GM12878 (cell line): Measurements from ENCODE around the gene TRPT1. TPM values are rescaled to one million over a fixed set of nuclear protein-coding genes. Genes with fewer than 3 reads are reported as not detected.

Source experiments
- ATAC-seq: fragments of 200-7000 bp; cut with Tn5 transposase; 3 replicates; pipeline ENCODE4 v1.9.1; 2020; ENCODE audit warnings: mild to moderate bottlenecking, moderate library complexity
- BruUV-seq: library from RNA; stranded (reverse); fragments of 400-500 nt; replicated peaks from 2 replicates; lab custom pipeline; 2021; lab: Mats Ljungman, UMichigan
- CTCF ChIA-PET: fragments of 300-600 bp; sonication (Branson Sonifier 250); formaldehyde crosslinking; extraction: SDS; loops from one replicate; lab custom pipeline; 2021; ENCODE audit warnings: inconsistent platforms; lab: Yijun Ruan, JAX
- POLR2A ChIA-PET: fragments of 350-600 bp; formaldehyde crosslinking; extraction: SDS; loops from one replicate; lab custom pipeline; 2021; ENCODE audit warnings: inconsistent platforms; lab: Charles Lee
- RAD21 ChIA-PET: fragments of 300-600 bp; sonication (Branson Sonifier 250); formaldehyde crosslinking; loops from one replicate; lab custom pipeline; 2023; ENCODE audit warnings: antibody characterized with exemption; ENCODE audit not compliant: unreplicated experiment; lab: Charles Lee
- SMC1A ChIA-PET: fragments of 300-600 bp; sonication (Branson Sonifier 250); formaldehyde crosslinking; loops from one replicate; lab custom pipeline; 2023; ENCODE audit not compliant: unreplicated experiment, uncharacterized antibody; lab: Charles Lee
- DNase-seq: peaks from one replicate; pipeline ENCODE4 v3.0.0-alpha.2; 2011; ENCODE audit warnings: low read depth, low spot score
- FAIRE-seq: peaks from 3 replicates; lab custom pipeline; 2011; peaks lifted over from hg19 to GRCh38; lab: Jason Lieb, UNC
- H2AFZ ChIP-seq: 2 replicates; pipeline ENCODE4 v1.6.0; 2011; ENCODE audit warnings: low read depth, low read length, control low read depth; ENCODE audit not compliant: control insufficient read depth
- H3K27ac ChIP-seq: 2 replicates; pipeline ENCODE4 v1.5.1; 2011; ENCODE audit warnings: control low read depth; ENCODE audit not compliant: control insufficient read depth, insufficient read depth
- H3K27me3 ChIP-seq, 2 experiments: replicated peaks in 1 of 2; 2 replicates each; pipeline versions ENCODE4 v1.6.0 to v1.6.1; 2011; ENCODE audit warnings: low read length in 1 of 2; ENCODE audit not compliant: control insufficient read depth in 2 of 2, insufficient read depth in 2 of 2
- H3K36me3 ChIP-seq, 2 experiments: 2 replicates each; pipeline ENCODE4 v1.5.1; 2011; ENCODE audit warnings: low read length in 1 of 2; ENCODE audit not compliant: control insufficient read depth in 2 of 2, insufficient read depth in 2 of 2
- H3K4me1 ChIP-seq: 2 replicates; pipeline ENCODE4 v1.6.1; 2011; ENCODE audit warnings: mild to moderate bottlenecking, low read length, moderate library complexity, mixed read lengths; ENCODE audit not compliant: control insufficient read depth, insufficient read depth
- H3K4me2 ChIP-seq: 2 replicates; pipeline ENCODE4 v1.6.0; 2011; ENCODE audit warnings: control low read depth; ENCODE audit not compliant: control insufficient read depth, insufficient read depth
- H3K4me3 ChIP-seq: fragments of 200-600 bp; sonication (generic); 2 replicates; pipeline ENCODE4 v1.5.1; 2016
- H3K79me2 ChIP-seq: 2 replicates; pipeline ENCODE4 v1.6.0; 2011; ENCODE audit warnings: low read length; ENCODE audit not compliant: control insufficient read depth, insufficient read depth
- H3K9ac ChIP-seq: 2 replicates; pipeline ENCODE4 v1.8.0; 2011; ENCODE audit warnings: low read length, control low read depth, mixed read lengths; ENCODE audit not compliant: control insufficient read depth, insufficient read depth
- H3K9me3 ChIP-seq: replicated peaks from 3 replicates; pipeline ENCODE4 v1.5.1; 2011; ENCODE audit warnings: mild to moderate bottlenecking, low read length; ENCODE audit not compliant: control insufficient read depth, insufficient read depth
- H4K20me1 ChIP-seq: 2 replicates; pipeline ENCODE4 v1.6.0; 2011; ENCODE audit not compliant: control insufficient read depth, insufficient read depth
- BHLHE40 ChIP-seq, 2 experiments: fragments of 450-650 bp in 1 of 2; IDR thresholded peaks; 2 replicates each; pipeline ENCODE4 v1.6.1; 2011 to 2017; ENCODE audit warnings: low read depth in 2 of 2, borderline replicate concordance in 1 of 2, improper control_type of control experiment in 1 of 2, low read length in 1 of 2, mild to moderate bottlenecking in 1 of 2
- DPF2 ChIP-seq: fragments of 450-650 bp; IDR thresholded peaks from 2 replicates; pipeline ENCODE4 v1.6.1; 2017; ENCODE audit warnings: mild to moderate bottlenecking
- EGR1 ChIP-seq, 2 experiments: IDR thresholded peaks; 1 replicate in 1 of 2; 2 replicates in 1 of 2; pipeline ENCODE4 v1.6.1; 2011 to 2012; ENCODE audit warnings: low read depth in 2 of 2, low read length in 2 of 2, borderline replicate concordance in 1 of 2, mild to moderate bottlenecking in 1 of 2, moderate library complexity in 1 of 2
- EZH2 ChIP-seq: IDR thresholded peaks from 2 replicates; pipeline ENCODE4 v1.6.1; 2012; ENCODE audit warnings: low read depth, mild to moderate bottlenecking, control low read depth, inconsistent platforms, low read length, borderline replicate concordance; ENCODE audit not compliant: control insufficient read depth
- GATAD2B ChIP-seq: fragments of 450-650 bp; conservative IDR thresholded peaks from 2 replicates; pipeline ENCODE4 v1.6.1; 2017; ENCODE audit warnings: low read depth, mild to moderate bottlenecking, moderate library complexity
- IKZF1 ChIP-seq: fragments of 450-650 bp; conservative IDR thresholded peaks from 2 replicates; pipeline ENCODE4 v1.6.1; 2017; ENCODE audit warnings: antibody characterized with exemption, mild to moderate bottlenecking
- LARP7 ChIP-seq: fragments of 450-650 bp; IDR thresholded peaks from 2 replicates; pipeline ENCODE4 v1.6.1; 2017; ENCODE audit warnings: mild to moderate bottlenecking
- NR2F1 ChIP-seq: fragments of 450-650 bp; conservative IDR thresholded peaks from 2 replicates; pipeline ENCODE4 v1.6.1; 2017; ENCODE audit warnings: mild to moderate bottlenecking
- PAX8 ChIP-seq: fragments of 450-650 bp; IDR thresholded peaks from 2 replicates; pipeline ENCODE4 v1.6.1; 2017; ENCODE audit warnings: mild to moderate bottlenecking, moderate library complexity
- POLR2A ChIP-seq: IDR thresholded peaks from 2 replicates; pipeline ENCODE4 v1.6.1; 2011; ENCODE audit warnings: low read depth, mild to moderate bottlenecking, low read length
- POLR2AphosphoS2 ChIP-seq: IDR thresholded peaks from 2 replicates; pipeline ENCODE4 v1.6.1; 2011; ENCODE audit warnings: low read depth, mild to moderate bottlenecking, low read length, improper control_type of control experiment, moderate library complexity
- SMARCA5 ChIP-seq: fragments of 450-650 bp; IDR thresholded peaks from 2 replicates; pipeline ENCODE4 v1.6.1; 2017; ENCODE audit warnings: mild to moderate bottlenecking
- USF1 ChIP-seq: IDR thresholded peaks from 2 replicates; pipeline ENCODE4 v1.6.1; 2011; ENCODE audit warnings: borderline replicate concordance, low read depth, mild to moderate bottlenecking, moderate library complexity, mixed read lengths, low read length; ENCODE audit not compliant: insufficient read depth; ENCODE audit errors: extremely low read length
- ZBTB4 ChIP-seq: fragments of 450-650 bp; formaldehyde crosslinking; IDR thresholded peaks from 2 replicates; pipeline ENCODE4 v1.4.0; 2022; ENCODE audit warnings: mild to moderate bottlenecking, moderate library complexity
- ZNF274 ChIP-seq: IDR thresholded peaks from one replicate; pipeline ENCODE4 v1.8.0; 2011; ENCODE audit not compliant: insufficient read length, insufficient read depth
- WGBS: methylation state at CpG from one replicate; pipeline ENCODE4 v1.1.6; 2016; ENCODE audit warnings: low lambda C conversion rate; ENCODE audit not compliant: insufficient replicate concordance, insufficient coverage; ENCODE audit errors: missing lambda C conversion rate; 5-methylcytosine and 5-hydroxymethylcytosine counted together
- in situ Hi-C: fragments of 300-500 bp; cut with MboI; formaldehyde crosslinking; loops from 9 replicates; pipeline ENCODE4 v1.14.3; 2018; ENCODE audit warnings: mixed read lengths
- intact Hi-C: fragments of 100-400 bp; cut with micrococcal nuclease; formaldehyde crosslinking; loops from one replicate; pipeline ENCODE4 v1.14.2; 2022; ENCODE audit not compliant: unreplicated experiment
- polyA plus RNA-seq, 11 experiments: library from polyadenylated mRNA; depleted of rRNA in 4 of 11; unstranded in 6 of 11; stranded (reverse) in 5 of 11; fragments of >200 nt; fragmentation: Nextera tagmentation in 4 of 11; fragmentation: Illumina TruSeq in 1 of 11; extraction: Ambion mirVana in 4 of 11; extraction: Trizol in 1 of 11; gene quantifications; 1 replicate in 1 of 11; 2 replicates in 10 of 11; pipeline versions ENCODE4 v1.2.1 to v1.2.3, GENCODE V29; 2011 to 2016; ENCODE audit warnings: inconsistent platforms in 2 of 11, missing spikeins in 2 of 11, low read depth in 1 of 11
- total RNA-seq, 4 experiments: library from RNA; depleted of rRNA in 3 of 4; stranded (reverse); fragments of >200 nt in 3 of 4; fragmentation: Illumina TruSeq in 1 of 4; extraction: Trizol in 1 of 4; gene quantifications; 2 replicates each; pipeline versions ENCODE4 v1.2.1 to v1.2.3, GENCODE V29; 2013 to 2021
- TF ChIP-seq, protein P1 (sequence below): fragments of 450-650 bp; conservative IDR thresholded peaks from 2 replicates; pipeline ENCODE4 v1.6.1; 2017; ENCODE audit warnings: mild to moderate bottlenecking, moderate library complexity

Gene TRPT1
- total and polyA plus RNA-seq, 10 of the 15 experiments (the other 5 are each of a cell fraction or from before 2014, with no cell fraction given): 7.1 to 63.0 (median 31.4) TPM

DNA sequence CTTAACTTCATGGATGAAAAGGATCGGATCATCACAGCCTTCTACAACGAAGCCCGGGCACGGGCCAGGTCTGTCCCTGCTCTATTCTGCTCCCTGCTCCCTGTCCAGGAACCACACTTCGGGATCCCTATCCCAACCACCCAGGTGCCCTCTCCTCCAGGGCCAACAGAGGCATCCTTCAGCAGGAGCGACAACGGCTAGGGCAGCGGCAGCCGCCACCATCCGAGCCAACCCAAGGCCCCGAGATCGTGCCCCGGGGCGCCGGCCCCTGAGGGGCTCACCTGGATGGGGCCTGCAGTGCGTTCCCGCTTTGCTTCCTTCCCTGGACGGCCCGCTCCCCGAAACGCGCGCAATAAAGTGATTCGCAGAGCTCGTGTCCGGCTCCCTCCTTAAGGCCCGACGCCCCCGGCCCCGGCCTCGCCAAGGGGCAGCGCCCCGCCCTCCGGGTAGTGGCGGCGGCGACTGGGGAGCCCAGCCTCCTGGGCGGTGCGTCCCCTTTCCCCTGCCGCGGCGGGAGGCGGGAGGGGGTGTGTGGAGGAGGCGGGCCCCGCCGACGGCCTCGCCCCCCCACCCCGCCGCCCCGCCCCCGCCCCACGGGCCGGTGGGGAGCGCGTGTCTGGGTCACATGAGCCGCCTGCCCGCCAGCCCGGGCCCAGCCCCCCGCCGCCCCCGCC, 8.1 kb upstream of the TRPT1 start, which contains the start of gene VEGFB:
TSS of gene VEGFB (plus strand) at position 672 of the 674 bp plus-strand sequence. CDS start 250 bp downstream, outside the sequence.
- Histone ChIP-seq H3K27me3 (no peaks in the 10 kb centered on the region), H3K9me3 (no peaks in the 10 kb centered on the region), H3K4me2 (peak within 1 kb of the TSS; percentile 83), H3K9ac (peak within 1 kb of the TSS; percentile 47), H3K36me3 (peaks cover 0 to 5% of the 10 kb centered on the region in 2 experiments; a peak in 2 of 4 replicates), H3K4me1 (peaks cover 50% of the 10 kb centered on the region), H3K79me2 (peaks cover 19% of the 10 kb centered on the region), H3K27ac (0 out of 2 replicates have a peak within 1 kb of the TSS, but pooled peaks have one; percentile 33), H4K20me1 (no peaks in the 10 kb centered on the region), H2AFZ (peak within 1 kb of the TSS; percentile 29), H3K4me3 (peak within 1 kb of the TSS; percentile 97)
- ChIA-PET SMC1A (interaction anchor here (1.2 kb wide), 1 partner anchor 28 kb away, joined by 3 read pairs; no protein-coding TSS in a partner anchor), CTCF (interaction anchor here (0.7 to 2.9 kb wide), 2 partner anchors 28 to 29 kb away, joined by 3 to 18 read pairs; partner anchors contain the start of gene FERMT3), RAD21 (interaction anchor here (1.0 to 1.7 kb wide), 2 partner anchors 11 to 26 kb away, joined by 3 to 6 read pairs; no protein-coding TSS in a partner anchor), POLR2A (interaction anchor here (0.5 to 1.7 kb wide), 3 partner anchors 12 to 70 kb away, joined by 3 to 11 read pairs (median 3); no protein-coding TSS in a partner anchor)
- intact Hi-C loops: no loop called here
- peak; percentile 27; the same call in 1 of the 2 replicates for TF ChIP-seq IKZF1
- 0 out of 2 replicates have a peak, but pooled peaks have one; percentile 12 for TF ChIP-seq NR2F1
- TF ChIP-seq, protein P1, sequence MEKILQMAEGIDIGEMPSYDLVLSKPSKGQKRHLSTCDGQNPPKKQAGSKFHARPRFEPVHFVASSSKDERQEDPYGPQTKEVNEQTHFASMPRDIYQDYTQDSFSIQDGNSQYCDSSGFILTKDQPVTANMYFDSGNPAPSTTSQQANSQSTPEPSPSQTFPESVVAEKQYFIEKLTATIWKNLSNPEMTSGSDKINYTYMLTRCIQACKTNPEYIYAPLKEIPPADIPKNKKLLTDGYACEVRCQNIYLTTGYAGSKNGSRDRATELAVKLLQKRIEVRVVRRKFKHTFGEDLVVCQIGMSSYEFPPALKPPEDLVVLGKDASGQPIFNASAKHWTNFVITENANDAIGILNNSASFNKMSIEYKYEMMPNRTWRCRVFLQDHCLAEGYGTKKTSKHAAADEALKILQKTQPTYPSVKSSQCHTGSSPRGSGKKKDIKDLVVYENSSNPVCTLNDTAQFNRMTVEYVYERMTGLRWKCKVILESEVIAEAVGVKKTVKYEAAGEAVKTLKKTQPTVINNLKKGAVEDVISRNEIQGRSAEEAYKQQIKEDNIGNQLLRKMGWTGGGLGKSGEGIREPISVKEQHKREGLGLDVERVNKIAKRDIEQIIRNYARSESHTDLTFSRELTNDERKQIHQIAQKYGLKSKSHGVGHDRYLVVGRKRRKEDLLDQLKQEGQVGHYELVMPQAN: 0 out of 2 replicates have a peak, but pooled peaks have one; percentile 32
- TF ChIP-seq ZNF274: no peak
- TF ChIP-seq BHLHE40 (IDR thresholded peaks at IDR 0.05; ENCODE audit: borderline replicate concordance in 1 of 2, low read depth in 2 of 2, low read length in 1 of 2): peak in 1 of 2 experiments; percentile 17; a peak in 1 of 4 replicates
- 0 out of 2 replicates have a peak, but pooled peaks have one; percentile 23 for TF ChIP-seq GATAD2B
- no peak for TF ChIP-seq PAX8
- TF ChIP-seq POLR2A: peak; percentile 45; the same call in 1 of the 2 replicates
- peak; percentile 11; the same call in 1 of the 2 replicates for TF ChIP-seq POLR2AphosphoS2
- no peak for TF ChIP-seq ZBTB4 (CRISPR knock-in tag)
- TF ChIP-seq EGR1 (IDR thresholded peaks at IDR 0.05; ENCODE audit: borderline replicate concordance in 1 of 2, low read depth in 2 of 2, low read length in 2 of 2): peak in 1 of 2 experiments; percentile 54; a peak in 2 of 3 replicates
- TF ChIP-seq LARP7: peak; percentile 44; the same call in 1 of the 2 replicates
- peak; percentile 18; the same call in 1 of the 2 replicates for TF ChIP-seq DPF2
- TF ChIP-seq SMARCA5: 0 out of 2 replicates have a peak, but pooled peaks have one; percentile 30
- no peak for TF ChIP-seq EZH2
- TF ChIP-seq USF1: peak; percentile 24
- DNase-seq (no peak), FAIRE-seq (no peak), ATAC-seq (peak; percentile 51)
- whole genome bisulfite sequencing: 27% methylated on average over 39 of the region's 62 CpGs
- no TSS peak for BruUV-seq
- in situ Hi-C loops: loop anchor here (25.0 kb wide), 1 partner anchor 1628 kb away; the partner anchor contains the start of genes CFL1, EFEMP2 and MUS81
